Liver (tissue), 9 donors: Measurements from ENCODE around the gene NAPEPLD. TPM values are rescaled to one million over a fixed set of nuclear protein-coding genes. Genes with fewer than 3 reads are reported as not detected.
A peak's percentile ranks its signal among the peaks of the same experiment; 100 is the strongest.
"Not testable (repeated sequence)": the region's sequence is repeated elsewhere in the genome, so short reads cannot be mapped to it uniquely, and the experiment has no call there.

Source experiments
- DNase-seq: peaks from one replicate; pipeline ENCODE4 v3.0.0-alpha.2; 2017; ENCODE audit warnings: low spot score
- H3K27ac ChIP-seq, 2 donors: one replicate each; pipeline ENCODE4 v1.7.0; 2013; ENCODE audit warnings: inconsistent platforms in 2 of 2, low read length in 2 of 2, control low read depth in 1 of 2, low read depth in 1 of 2, mild to moderate bottlenecking in 1 of 2
- H3K27me3 ChIP-seq, 4 donors: one replicate each; pipeline versions ENCODE4 v1.6.1 to v1.7.0; 2013; ENCODE audit warnings: low read length in 3 of 4, inconsistent platforms in 1 of 4, mild to moderate bottlenecking in 1 of 4, moderate library complexity in 1 of 4; ENCODE audit not compliant: control insufficient read depth in 4 of 4, insufficient read depth in 4 of 4
- H3K36me3 ChIP-seq, 4 donors: one replicate each; pipeline versions ENCODE4 v1.6.1 to v1.7.0; 2013; ENCODE audit warnings: low read length in 3 of 4, mild to moderate bottlenecking in 3 of 4, low read depth in 1 of 4, moderate library complexity in 1 of 4; ENCODE audit not compliant: control insufficient read depth in 4 of 4, insufficient read depth in 3 of 4
- H3K4me1 ChIP-seq, 4 donors: one replicate each; pipeline versions ENCODE4 v1.6.1 to v1.7.0; 2013; ENCODE audit warnings: low read length in 3 of 4, mild to moderate bottlenecking in 3 of 4, moderate library complexity in 1 of 4; ENCODE audit not compliant: control insufficient read depth in 4 of 4, insufficient read depth in 4 of 4
- H3K4me3 ChIP-seq, 3 donors: one replicate each; pipeline versions ENCODE4 v1.6.1 to v1.7.0; 2013; ENCODE audit warnings: low read length in 3 of 3, control low read depth in 1 of 3, low read depth in 1 of 3, mild to moderate bottlenecking in 1 of 3
- H3K9ac ChIP-seq, 2 donors: one replicate each; pipeline ENCODE4 v1.7.0; 2013; ENCODE audit warnings: low read length in 2 of 2, mild to moderate bottlenecking in 2 of 2, moderate library complexity in 2 of 2, control low read depth in 1 of 2, low read depth in 1 of 2
- H3K9me3 ChIP-seq, 4 donors: one replicate each; pipeline versions ENCODE4 v1.6.1 to v1.7.0; 2013; ENCODE audit warnings: low read length in 3 of 4; ENCODE audit not compliant: control insufficient read depth in 4 of 4
- ATF3 ChIP-seq: IDR thresholded peaks from 2 replicates; pipeline ENCODE4 v1.6.1; 2016; ENCODE audit warnings: antibody characterized with exemption
- CTCF ChIP-seq: fragments of 150-350 bp; IDR thresholded peaks from 2 replicates; pipeline ENCODE4 v1.5.1; 2017; ENCODE audit warnings: improper control_type of control experiment, low read depth, low read length; ENCODE audit not compliant: missing input control
- EGR1 ChIP-seq, 2 donors: IDR thresholded peaks; 2 replicates each; pipeline ENCODE4 v1.6.1; 2016 to 2018; ENCODE audit warnings: antibody characterized with exemption in 2 of 2, low read depth in 2 of 2
- FOXA1 ChIP-seq: IDR thresholded peaks from 2 replicates; pipeline ENCODE4 v1.6.1; 2016; ENCODE audit warnings: antibody characterized with exemption
- FOXA2 ChIP-seq: IDR thresholded peaks from 2 replicates; pipeline ENCODE4 v1.6.1; 2016; ENCODE audit warnings: antibody characterized with exemption
- GABPA ChIP-seq, 2 donors: IDR thresholded peaks in 1 of 2; conservative IDR thresholded peaks in 1 of 2; 2 replicates each; pipeline ENCODE4 v1.6.1; 2016; ENCODE audit warnings: antibody characterized with exemption in 2 of 2, mild to moderate bottlenecking in 1 of 2, moderate library complexity in 1 of 2
- HNF4A ChIP-seq, 2 donors: conservative IDR thresholded peaks; 2 replicates each; pipeline ENCODE4 v1.6.1; 2016; ENCODE audit warnings: antibody characterized with exemption in 2 of 2, mild to moderate bottlenecking in 2 of 2
- HNF4G ChIP-seq: IDR thresholded peaks from 2 replicates; pipeline ENCODE4 v1.6.1; 2016; ENCODE audit warnings: antibody characterized with exemption
- JUND ChIP-seq, 2 donors: IDR thresholded peaks; 2 replicates each; pipeline ENCODE4 v1.6.1; 2016; ENCODE audit warnings: antibody characterized with exemption in 2 of 2
- MAX ChIP-seq: IDR thresholded peaks from 2 replicates; pipeline ENCODE4 v1.6.1; 2016; ENCODE audit warnings: antibody characterized with exemption
- NR2F2 ChIP-seq: IDR thresholded peaks from 2 replicates; pipeline ENCODE4 v1.6.1; 2016; ENCODE audit warnings: antibody characterized with exemption
- RAD21 ChIP-seq, 2 donors: IDR thresholded peaks; 2 replicates each; pipeline ENCODE4 v1.6.1; 2016; ENCODE audit warnings: antibody characterized with exemption in 2 of 2, mild to moderate bottlenecking in 2 of 2
- REST ChIP-seq: IDR thresholded peaks from 2 replicates; pipeline ENCODE4 v1.6.1; 2016; ENCODE audit warnings: antibody characterized with exemption, mild to moderate bottlenecking
- RXRA ChIP-seq, 2 donors: IDR thresholded peaks; 2 replicates each; pipeline ENCODE4 v1.6.1; 2017 to 2018; ENCODE audit warnings: antibody characterized with exemption in 2 of 2, mild to moderate bottlenecking in 1 of 2
- SP1 ChIP-seq: IDR thresholded peaks from 2 replicates; pipeline ENCODE4 v1.6.1; 2018; ENCODE audit warnings: antibody characterized with exemption, mild to moderate bottlenecking
- TAF1 ChIP-seq: conservative IDR thresholded peaks from 2 replicates; pipeline ENCODE4 v1.6.1; 2016; ENCODE audit warnings: antibody characterized with exemption, mild to moderate bottlenecking
- YY1 ChIP-seq: IDR thresholded peaks from 2 replicates; pipeline ENCODE4 v1.6.1; 2016; ENCODE audit warnings: antibody characterized with exemption, mild to moderate bottlenecking
- ZBTB33 ChIP-seq: IDR thresholded peaks from 2 replicates; pipeline ENCODE4 v1.6.1; 2016; ENCODE audit warnings: antibody characterized with exemption
- WGBS: extraction: QIAGEN DNeasy Blood & Tissue Kit; methylation state at CpG from one replicate; pipeline ENCODE4 v1.1.7; 2013; 5-methylcytosine and 5-hydroxymethylcytosine counted together
- polyA plus RNA-seq, 2 donors: library from polyadenylated mRNA; stranded (reverse) in 1 of 2; unstranded in 1 of 2; fragments of 200-250 nt in 1 of 2; fragments of >200 nt in 1 of 2; fragmentation: Nextera tagmentation in 1 of 2; extraction: Ambion mirVana in 1 of 2; gene quantifications; one replicate each; pipeline versions ENCODE4 v1.2.1 to v1.2.3, GENCODE V29; 2013 to 2015
- total RNA-seq, 2 donors: library from RNA; depleted of rRNA; stranded (reverse); fragments of >200 nt; gene quantifications; one replicate each; pipeline ENCODE4 v1.2.3, GENCODE V29; 2014
- donor health status: healthy.
- donor health status: healthy.
- donor health status: healthy.
- donor health status: healthy.
- donor health status: healthy.

The NAPEPLD gene
- total RNA-seq: 10 to 100 TPM; 20.7 to 31.9 TPM
- 10 to 100 TPM in 1 of 2 donors, 1 to 10 TPM in 1; 4.4 to 15.6 TPM for polyA plus RNA-seq

GRCh38 chr7:103148994-103149807 lies at the start of gene NAPEPLD:
Gene NAPEPLD, minus strand, starts transcription at chr7:103149099. Its CDS starts 20,323 bp downstream, at chr7:103128776.
- peak; percentile 36 for TF ChIP-seq REST
- no peak for TF ChIP-seq EGR1 (IDR thresholded peaks at IDR 0.05; ENCODE audit: low read depth in 2 of 2)
- TF ChIP-seq FOXA2: no peak
- peak; percentile 48 to 53 for TF ChIP-seq RXRA (IDR thresholded peaks at IDR 0.05)
- TF ChIP-seq JUND (IDR thresholded peaks at IDR 0.05): no peak
- TF ChIP-seq FOXA1: no peak
- TF ChIP-seq TAF1: peak; percentile 82
- TF ChIP-seq CTCF: no peak
- peak in 1 of 2 donors; percentile 63 for TF ChIP-seq RAD21 (IDR thresholded peaks at IDR 0.05)
- peak; percentile 25 to 44 for TF ChIP-seq HNF4A (conservative IDR thresholded peaks at IDR 0.05)
- TF ChIP-seq ZBTB33: peak; percentile 80
- peak; percentile 77 for TF ChIP-seq MAX
- no peak for TF ChIP-seq GABPA (IDR thresholded peaks at IDR 0.05 in 1 of 2, conservative IDR thresholded peaks at IDR 0.05 in 1 of 2)
- TF ChIP-seq YY1: peak; percentile 100
- TF ChIP-seq HNF4G: no peak
- no peak for TF ChIP-seq ATF3
- TF ChIP-seq NR2F2: no peak
- peak; percentile 48 for TF ChIP-seq SP1
- Histone ChIP-seq H3K36me3 (no peaks in the 10 kb centered on the region), H3K27me3 (no peaks in the 10 kb centered on the region), H3K4me1 (peaks cover 4 to 53% (median 38%) of the 10 kb centered on the region in 4 donors), H3K9ac (peak within 1 kb of the TSS; percentile 57 to 95), H3K27ac (peak within 1 kb of the TSS; percentile 93 to 98), H3K4me3 (peak within 1 kb of the TSS; percentile 52 to 83 (median 81)), H3K9me3 (no peaks in the 10 kb centered on the region)
- WGBS: 3% methylated on average over 82 of the region's 82 CpGs
- peak; percentile 85 for DNase-seq

- H3K27ac ChIP-seq, H3K9me3 ChIP-seq, H3K27me3 ChIP-seq, DNase-seq, H3K36me3 ChIP-seq, H3K9ac ChIP-seq, H3K4me1 ChIP-seq, H3K4me3 ChIP-seq: not testable (repeated sequence)
- WGBS: 77% methylated on average over 3 of the region's 3 CpGs
These were observed 49.2 kb upstream of the NAPEPLD start for GRCh38 chr7:103198079-103198478.
